Ishikawa (cell line): Measurements from ENCODE around the gene CFI.

ENCODE experiments used
- CEBPB ChIP-seq: IDR thresholded peaks from 2 replicates; pipeline ENCODE4 v1.6.1; 2012
- CREB1 ChIP-seq: IDR thresholded peaks from 2 replicates; pipeline ENCODE4 v1.6.1; 2012; ENCODE audit warnings: low read depth
- EGR1 ChIP-seq: IDR thresholded peaks from 2 replicates; pipeline ENCODE4 v1.6.1; 2012
- EP300 ChIP-seq: IDR thresholded peaks from 2 replicates; pipeline ENCODE4 v1.6.1; 2012; ENCODE audit warnings: borderline replicate concordance
- FOXM1 ChIP-seq: IDR thresholded peaks from 2 replicates; pipeline ENCODE4 v1.6.1; 2012; ENCODE audit warnings: low read depth, borderline replicate concordance
- RAD21 ChIP-seq: IDR thresholded peaks from 2 replicates; pipeline ENCODE4 v1.6.1; 2012; ENCODE audit warnings: low read depth
- TAF1 ChIP-seq: IDR thresholded peaks from 2 replicates; pipeline ENCODE4 v1.6.1; 2012; ENCODE audit warnings: low read depth, mild to moderate bottlenecking
- TCF12 ChIP-seq: IDR thresholded peaks from 2 replicates; pipeline ENCODE4 v1.6.1; 2012; ENCODE audit warnings: low read depth
- TEAD4 ChIP-seq: IDR thresholded peaks from 2 replicates; pipeline ENCODE4 v1.6.1; 2012
- YY1 ChIP-seq: IDR thresholded peaks from 2 replicates; pipeline ENCODE4 v1.6.1; 2012; ENCODE audit warnings: low read depth
- ZBTB7A ChIP-seq: IDR thresholded peaks from 2 replicates; pipeline ENCODE4 v1.6.1; 2012; ENCODE audit warnings: low read depth
- TF ChIP-seq, protein P1 (sequence below): IDR thresholded peaks from 2 replicates; pipeline ENCODE4 v1.6.1; 2012; ENCODE audit warnings: low read depth, mild to moderate bottlenecking
- TF ChIP-seq, protein P2 (sequence below): IDR thresholded peaks from 2 replicates; pipeline ENCODE4 v1.6.1; 2012
- TF ChIP-seq, protein P3 (sequence below): IDR thresholded peaks from 2 replicates; pipeline ENCODE4 v1.6.1; 2012

DNA sequence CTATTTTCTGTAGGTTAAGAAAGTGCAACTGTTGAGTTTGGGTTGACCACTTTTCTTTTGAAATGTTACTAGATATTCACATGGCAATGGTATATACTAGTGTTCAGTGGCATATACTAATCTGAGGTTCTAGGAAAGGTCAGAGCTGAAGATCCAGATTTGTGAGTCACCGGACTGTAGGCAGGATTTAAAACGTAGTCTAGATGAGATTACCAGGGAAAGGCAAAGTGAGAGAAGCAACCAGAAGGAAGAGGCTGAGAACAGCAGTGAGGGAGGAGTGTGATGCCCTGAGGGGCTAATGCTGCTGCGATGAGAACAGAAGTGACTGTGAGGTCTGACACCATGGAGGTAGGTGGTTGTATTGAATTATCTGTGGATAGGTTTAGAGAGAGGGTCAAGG, 62.3 kb downstream of the CFI start:
- TF ChIP-seq, protein P1, sequence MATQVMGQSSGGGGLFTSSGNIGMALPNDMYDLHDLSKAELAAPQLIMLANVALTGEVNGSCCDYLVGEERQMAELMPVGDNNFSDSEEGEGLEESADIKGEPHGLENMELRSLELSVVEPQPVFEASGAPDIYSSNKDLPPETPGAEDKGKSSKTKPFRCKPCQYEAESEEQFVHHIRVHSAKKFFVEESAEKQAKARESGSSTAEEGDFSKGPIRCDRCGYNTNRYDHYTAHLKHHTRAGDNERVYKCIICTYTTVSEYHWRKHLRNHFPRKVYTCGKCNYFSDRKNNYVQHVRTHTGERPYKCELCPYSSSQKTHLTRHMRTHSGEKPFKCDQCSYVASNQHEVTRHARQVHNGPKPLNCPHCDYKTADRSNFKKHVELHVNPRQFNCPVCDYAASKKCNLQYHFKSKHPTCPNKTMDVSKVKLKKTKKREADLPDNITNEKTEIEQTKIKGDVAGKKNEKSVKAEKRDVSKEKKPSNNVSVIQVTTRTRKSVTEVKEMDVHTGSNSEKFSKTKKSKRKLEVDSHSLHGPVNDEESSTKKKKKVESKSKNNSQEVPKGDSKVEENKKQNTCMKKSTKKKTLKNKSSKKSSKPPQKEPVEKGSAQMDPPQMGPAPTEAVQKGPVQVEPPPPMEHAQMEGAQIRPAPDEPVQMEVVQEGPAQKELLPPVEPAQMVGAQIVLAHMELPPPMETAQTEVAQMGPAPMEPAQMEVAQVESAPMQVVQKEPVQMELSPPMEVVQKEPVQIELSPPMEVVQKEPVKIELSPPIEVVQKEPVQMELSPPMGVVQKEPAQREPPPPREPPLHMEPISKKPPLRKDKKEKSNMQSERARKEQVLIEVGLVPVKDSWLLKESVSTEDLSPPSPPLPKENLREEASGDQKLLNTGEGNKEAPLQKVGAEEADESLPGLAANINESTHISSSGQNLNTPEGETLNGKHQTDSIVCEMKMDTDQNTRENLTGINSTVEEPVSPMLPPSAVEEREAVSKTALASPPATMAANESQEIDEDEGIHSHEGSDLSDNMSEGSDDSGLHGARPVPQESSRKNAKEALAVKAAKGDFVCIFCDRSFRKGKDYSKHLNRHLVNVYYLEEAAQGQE: no peak
- TF ChIP-seq, protein P2, sequence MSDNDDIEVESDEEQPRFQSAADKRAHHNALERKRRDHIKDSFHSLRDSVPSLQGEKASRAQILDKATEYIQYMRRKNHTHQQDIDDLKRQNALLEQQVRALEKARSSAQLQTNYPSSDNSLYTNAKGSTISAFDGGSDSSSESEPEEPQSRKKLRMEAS: no peak
- TF ChIP-seq RAD21: no peak
- no peak for TF ChIP-seq TEAD4
- TF ChIP-seq ZBTB7A: no peak
- TF ChIP-seq TAF1: no peak
- no peak for TF ChIP-seq TCF12
- no peak for TF ChIP-seq EP300
- TF ChIP-seq CREB1: no peak
- no peak for TF ChIP-seq CEBPB
- no peak for TF ChIP-seq YY1
- no peak for TF ChIP-seq EGR1
- TF ChIP-seq, protein P3, sequence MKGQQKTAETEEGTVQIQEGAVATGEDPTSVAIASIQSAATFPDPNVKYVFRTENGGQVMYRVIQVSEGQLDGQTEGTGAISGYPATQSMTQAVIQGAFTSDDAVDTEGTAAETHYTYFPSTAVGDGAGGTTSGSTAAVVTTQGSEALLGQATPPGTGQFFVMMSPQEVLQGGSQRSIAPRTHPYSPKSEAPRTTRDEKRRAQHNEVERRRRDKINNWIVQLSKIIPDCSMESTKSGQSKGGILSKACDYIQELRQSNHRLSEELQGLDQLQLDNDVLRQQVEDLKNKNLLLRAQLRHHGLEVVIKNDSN: no peak
- no peak for TF ChIP-seq FOXM1
